Suprapubic skin (tissue), 3 donors: ENCODE data around the gene NRCAM.

ENCODE experiments used
- POLR2AphosphoS5 ChIP-seq, 3 donors: sonication (generic); formaldehyde crosslinking; IDR thresholded peaks; one replicate each; pipeline ENCODE4 v1.6.1; 2017; ENCODE audit warnings: antibody characterized with exemption in 3 of 3
- TF ChIP-seq, protein P1 (sequence below), 2 donors: fragments of 200-600 bp in 1 of 2; fragments of 450-650 bp in 1 of 2; sonication (generic) in 1 of 2; IDR thresholded peaks; one replicate each; pipeline ENCODE4 v1.5.1; 2016 to 2019; ENCODE audit warnings: antibody characterized with exemption in 2 of 2, mild to moderate bottlenecking in 1 of 2, moderate library complexity in 1 of 2

DNA sequence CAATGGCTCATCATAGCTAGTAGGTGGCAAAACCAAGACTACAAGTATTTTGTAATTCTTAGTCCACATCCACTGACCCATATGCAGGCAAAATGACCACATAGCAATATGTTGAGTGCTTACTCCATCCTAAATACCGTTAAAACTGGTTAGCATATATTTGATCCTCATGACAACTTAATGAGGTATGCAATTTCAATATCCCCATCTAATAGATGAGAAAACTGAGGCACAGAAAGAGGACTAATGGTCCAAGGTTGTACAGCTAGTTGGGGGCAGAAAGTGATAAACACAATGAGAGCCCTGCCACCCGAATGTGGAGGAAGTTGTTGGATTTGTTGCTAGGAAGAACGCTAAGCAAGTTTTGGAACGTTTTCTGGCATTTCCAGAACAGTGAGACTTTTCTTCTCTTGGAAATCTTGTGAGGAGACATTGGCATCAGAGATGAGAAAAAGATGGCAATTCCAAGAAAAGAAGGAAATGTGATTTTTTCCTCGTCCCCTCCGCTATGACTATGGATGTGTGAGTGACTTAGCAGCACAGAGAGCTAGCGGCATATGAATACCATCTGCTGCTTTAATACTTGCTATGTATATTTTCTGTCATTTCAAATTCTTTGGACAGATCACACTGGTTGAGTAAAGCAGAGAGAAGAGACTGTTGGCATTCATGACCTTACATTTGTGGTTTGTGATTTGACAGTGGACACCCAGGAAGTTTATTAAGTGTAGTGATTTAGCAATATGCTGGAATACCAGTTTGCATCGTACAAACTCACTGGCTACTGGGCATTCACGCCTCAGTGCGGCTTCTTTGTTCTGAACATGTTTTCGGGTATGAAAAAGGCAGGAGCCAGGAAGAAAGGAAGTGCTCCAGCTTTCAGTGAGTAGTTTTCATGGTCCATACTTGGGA is 51.5 kb downstream of the NRCAM start:
- TF ChIP-seq POLR2AphosphoS5 (IDR thresholded peaks at IDR 0.05) = no peak
- TF ChIP-seq, protein P1, sequence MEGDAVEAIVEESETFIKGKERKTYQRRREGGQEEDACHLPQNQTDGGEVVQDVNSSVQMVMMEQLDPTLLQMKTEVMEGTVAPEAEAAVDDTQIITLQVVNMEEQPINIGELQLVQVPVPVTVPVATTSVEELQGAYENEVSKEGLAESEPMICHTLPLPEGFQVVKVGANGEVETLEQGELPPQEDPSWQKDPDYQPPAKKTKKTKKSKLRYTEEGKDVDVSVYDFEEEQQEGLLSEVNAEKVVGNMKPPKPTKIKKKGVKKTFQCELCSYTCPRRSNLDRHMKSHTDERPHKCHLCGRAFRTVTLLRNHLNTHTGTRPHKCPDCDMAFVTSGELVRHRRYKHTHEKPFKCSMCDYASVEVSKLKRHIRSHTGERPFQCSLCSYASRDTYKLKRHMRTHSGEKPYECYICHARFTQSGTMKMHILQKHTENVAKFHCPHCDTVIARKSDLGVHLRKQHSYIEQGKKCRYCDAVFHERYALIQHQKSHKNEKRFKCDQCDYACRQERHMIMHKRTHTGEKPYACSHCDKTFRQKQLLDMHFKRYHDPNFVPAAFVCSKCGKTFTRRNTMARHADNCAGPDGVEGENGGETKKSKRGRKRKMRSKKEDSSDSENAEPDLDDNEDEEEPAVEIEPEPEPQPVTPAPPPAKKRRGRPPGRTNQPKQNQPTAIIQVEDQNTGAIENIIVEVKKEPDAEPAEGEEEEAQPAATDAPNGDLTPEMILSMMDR (IDR thresholded peaks at IDR 0.05) = no peak
